PC-9 (cell line): ENCODE measurements around the gene TGFB1I1. TPM values are rescaled to one million over a fixed set of nuclear protein-coding genes. Genes with fewer than 3 reads are reported as not detected.
A peak's percentile ranks its signal among the peaks of the same experiment; 100 is the strongest.

ENCODE experiments used
- BruUV-seq: library from RNA; stranded (reverse); fragments of 400-500 nt; replicated peaks from 2 replicates; lab custom pipeline; 2021; lab: Mats Ljungman, UMichigan
- CTCF ChIA-PET: fragments of 300-600 bp; sonication (Branson Sonifier 250); formaldehyde crosslinking; loops from one replicate; lab custom pipeline; 2022; ENCODE audit warnings: antibody characterized with exemption; lab: Charles Lee
- POLR2A ChIA-PET: fragments of 300-600 bp; sonication (Branson Sonifier 250); formaldehyde crosslinking; loops from one replicate; lab custom pipeline; 2022; ENCODE audit warnings: antibody characterized with exemption; ENCODE audit not compliant: unreplicated experiment; lab: Charles Lee
- DNase-seq, 2 experiments: peaks; one replicate each; pipeline versions ENCODE4 v3.0.0 to v3.0.0-alpha.2; 2015 to 2022; ENCODE audit warnings: mixed read lengths in 1 of 2
- H2AFZ ChIP-seq: fragments of 200-600 bp; sonication (generic); 2 replicates; pipeline ENCODE4 v1.8.1; 2017; ENCODE audit warnings: antibody characterized with exemption
- H3F3A ChIP-seq: fragments of 200-600 bp; sonication (generic); 2 replicates; pipeline ENCODE4 v1.8.1; 2017; ENCODE audit warnings: antibody characterized with exemption, mild to moderate bottlenecking, low read depth; ENCODE audit not compliant: insufficient read depth
- H3K27ac ChIP-seq: fragments of 200-600 bp; sonication (generic); 2 replicates; pipeline ENCODE4 v1.6.1; 2016; ENCODE audit warnings: mixed run types
- H3K27me3 ChIP-seq: fragments of 200-600 bp; sonication (generic); 2 replicates; pipeline ENCODE4 v1.6.1; 2016; ENCODE audit warnings: low read depth, mixed run types; ENCODE audit not compliant: insufficient read depth
- H3K36me3 ChIP-seq: fragments of 200-600 bp; sonication (generic); 2 replicates; pipeline ENCODE4 v1.6.1; 2016; ENCODE audit warnings: low read depth, mixed run types
- H3K4me1 ChIP-seq: fragments of 200-600 bp; sonication (generic); replicated peaks from 2 replicates; pipeline ENCODE4 v1.6.1; 2016; ENCODE audit warnings: mixed run types; ENCODE audit not compliant: insufficient read depth
- H3K4me2 ChIP-seq: fragments of 200-600 bp; sonication (generic); 2 replicates; pipeline ENCODE4 v1.6.1; 2017; ENCODE audit warnings: mixed run types
- H3K4me3 ChIP-seq: fragments of 200-600 bp; sonication (generic); 2 replicates; pipeline ENCODE4 v1.6.1; 2016; ENCODE audit warnings: mixed run types
- H3K79me2 ChIP-seq: fragments of 200-600 bp; sonication (generic); 2 replicates; pipeline ENCODE4 v1.6.1; 2017; ENCODE audit warnings: low read depth, mixed run types
- H3K9me2 ChIP-seq: fragments of 200-600 bp; sonication (generic); 2 replicates; pipeline ENCODE4 v1.8.1; 2017; ENCODE audit warnings: mild to moderate bottlenecking; ENCODE audit not compliant: insufficient read depth
- H3K9me3 ChIP-seq: fragments of 200-600 bp; sonication (generic); 2 replicates; pipeline ENCODE4 v1.8.1; 2016; ENCODE audit warnings: low read depth; ENCODE audit not compliant: insufficient read depth
- H4K20me1 ChIP-seq: fragments of 200-600 bp; sonication (generic); 2 replicates; pipeline ENCODE4 v1.8.1; 2017; ENCODE audit not compliant: insufficient read depth
- CTCF ChIP-seq: fragments of 200-600 bp; sonication (generic); conservative IDR thresholded peaks from 2 replicates; pipeline ENCODE4 v1.6.1; 2017; ENCODE audit warnings: mixed run types, antibody characterized with exemption, mild to moderate bottlenecking, moderate library complexity
- EZH2 ChIP-seq: fragments of 200-600 bp; sonication (generic); IDR thresholded peaks from 2 replicates; pipeline ENCODE4 v1.8.0; 2017; ENCODE audit warnings: antibody characterized with exemption, low read depth
- intact Hi-C: fragments of 100-400 bp; cut with micrococcal nuclease; formaldehyde crosslinking; loops from one replicate; pipeline ENCODE4 v1.10.0; 2022; ENCODE audit not compliant: unreplicated experiment
- total RNA-seq: library from RNA; stranded (reverse); gene quantifications from 2 replicates; pipeline ENCODE4 v1.2.3, GENCODE V29; 2021

TGFB1I1 gene
- total RNA-seq, 1 experiment from 2014 or later: 9.0 TPM

GRCh38 chr16:31453255-31454204 is 18.4 kb upstream of the TGFB1I1 start:
- no peaks in the 10 kb centered on the region for H3K9me2 ChIP-seq
- no peaks in the 10 kb centered on the region for H3K9me3 ChIP-seq
- peaks cover 38% of the 10 kb centered on the region for H3F3A ChIP-seq
- no peaks in the 10 kb centered on the region for H3K36me3 ChIP-seq
- H2AFZ ChIP-seq: no peak overlapping the region
- BruUV-seq: TSS peak; percentile 52
- peaks cover 37% of the 10 kb centered on the region for H3K79me2 ChIP-seq
- H3K27ac ChIP-seq: peak overlapping the region; percentile 75
- peak; percentile 56 to 78 for DNase-seq
- H3K4me1 ChIP-seq: peaks cover 60% of the 10 kb centered on the region
- intact Hi-C loops: loop anchor here (2.0 to 10.0 kb wide), 4 partner anchors 66 to 799 kb away; partner anchors contain the start of genes FBRS, PRR14 and SETD1A
- H3K27me3 ChIP-seq: no peaks in the 10 kb centered on the region
- H4K20me1 ChIP-seq: peaks cover 20% of the 10 kb centered on the region
- H3K4me3 ChIP-seq: no peak overlapping the region; the same call in 1 of the 2 replicates
- ChIA-PET CTCF (interaction anchor here (0.6 to 1.9 kb wide), 5 partner anchors 10 to 252 kb away, joined by 3 to 16 read pairs (median 7); partner anchors contain the start of gene ZNF843), POLR2A (interaction anchor here (0.6 to 1.2 kb wide), 9 partner anchors 8 to 944 kb away, joined by 3 to 50 read pairs (median 6); partner anchors contain the start of gene RUSF1)
- H3K4me2 ChIP-seq: peak overlapping the region; percentile 60
- TF ChIP-seq EZH2 (no peak), CTCF (no peak)

GRCh38 chr16:31455601-31456314 is 16.2 kb upstream of the TGFB1I1 start:
- no peak for TF ChIP-seq EZH2
- TF ChIP-seq CTCF: peak; percentile 50
- Histone ChIP-seq H3F3A (peaks cover 52% of the 10 kb centered on the region), H3K4me2 (peak overlapping the region; percentile 19), H2AFZ (no peak overlapping the region), H3K9me3 (no peaks in the 10 kb centered on the region), H3K9me2 (no peaks in the 10 kb centered on the region), H3K4me3 (no peak overlapping the region), H4K20me1 (peaks cover 20% of the 10 kb centered on the region), H3K27ac (no peak overlapping the region), H3K36me3 (no peaks in the 10 kb centered on the region), H3K79me2 (peaks cover 46% of the 10 kb centered on the region), H3K4me1 (peaks cover 67% of the 10 kb centered on the region), H3K27me3 (no peaks in the 10 kb centered on the region)
- no TSS peak for BruUV-seq
- DNase-seq: no peak
- ChIA-PET CTCF (interaction anchor here (0.5 to 1.6 kb wide), 4 partner anchors 16 to 532 kb away, joined by 3 to 5 read pairs (median 4); partner anchors contain the start of genes FBXL19 and TGFB1I1), POLR2A (interaction anchor here (0.5 to 0.6 kb wide), 2 partner anchors 15 to 314 kb away, joined by 5 to 9 read pairs; no protein-coding TSS in a partner anchor)
- intact Hi-C loops: loop anchor here (5.0 to 10.0 kb wide), 4 partner anchors 242 to 801 kb away; partner anchors contain the start of genes FBRS, PRR14 and SETD1A

- H3K27ac ChIP-seq: no peak overlapping the region
- no peaks in the 10 kb centered on the region for H3K27me3 ChIP-seq
- peaks cover 62% of the 10 kb centered on the region for H3K4me1 ChIP-seq
- H3K4me2 ChIP-seq: peak overlapping the region; percentile 86
- peaks cover 20% of the 10 kb centered on the region for H4K20me1 ChIP-seq
- H3K9me2 ChIP-seq: no peaks in the 10 kb centered on the region
- ChIA-PET POLR2A (interaction anchor here (0.6 kb wide), 3 partner anchors 256 to 383 kb away, joined by 3 to 4 read pairs (median 3); partner anchors contain the start of gene ZNF668), CTCF (interaction anchor here (0.5 to 1.6 kb wide), 2 partner anchors 339 to 479 kb away, joined by 6 to 8 read pairs; partner anchors contain the start of gene KAT8)
- intact Hi-C loops: loop anchor here (5.0 to 10.0 kb wide), 4 partner anchors 240 to 802 kb away; partner anchors contain the start of genes FBRS, PRR14 and SETD1A
- H3K4me3 ChIP-seq: peak overlapping the region; percentile 80; the same call in 1 of the 2 replicates
- peaks cover 53% of the 10 kb centered on the region for H3F3A ChIP-seq
- no peak overlapping the region for H2AFZ ChIP-seq
- DNase-seq: no peak
- H3K79me2 ChIP-seq: peaks cover 54% of the 10 kb centered on the region
- no TSS peak for BruUV-seq
- no peaks in the 10 kb centered on the region for H3K36me3 ChIP-seq
- TF ChIP-seq EZH2 (no peak), CTCF (no peak)
- H3K9me3 ChIP-seq: no peaks in the 10 kb centered on the region
Observed at GRCh38 chr16:31456988-31457360, 15.0 kb upstream of the TGFB1I1 start.
